Naive thymus-derived CD4-positive, alpha-beta T cell (primary cell): ENCODE data around the gene GHRL. TPM values are rescaled to one million over a fixed set of nuclear protein-coding genes. Genes with fewer than 3 reads are reported as not detected.

Experiments
- ATAC-seq: fragments of 150-1000 bp; cut with Tn5 transposase; 2 replicates; pipeline ENCODE4 v1.10.0; 2021; ENCODE audit warnings: mild to moderate bottlenecking, moderate library complexity
- CTCF ChIA-PET: fragments of 350-600 bp; sonication (Branson Sonifier 250); formaldehyde crosslinking; loops from one replicate; lab custom pipeline; 2021; ENCODE audit warnings: antibody characterized with exemption; lab: Charles Lee
- POLR2A ChIA-PET: fragments of 350-600 bp; sonication (Branson Sonifier 250); formaldehyde crosslinking; loops from one replicate; lab custom pipeline; 2021; ENCODE audit warnings: antibody characterized with exemption, inconsistent platforms; lab: Charles Lee
- DNase-seq, 9 donors: peaks; one replicate each; pipeline versions ENCODE4 v3.0.0 to v3.0.0-alpha.2; 2020 to 2022; ENCODE audit warnings: mixed read lengths in 1 of 9
- H3K27ac ChIP-seq: one replicate; pipeline ENCODE4 v1.7.0; 2013; ENCODE audit warnings: mild to moderate bottlenecking, low read depth, low read length, moderate library complexity
- H3K27me3 ChIP-seq, 2 donors: one replicate each; pipeline ENCODE4 v1.7.0; 2013; ENCODE audit warnings: low read length in 2 of 2, mild to moderate bottlenecking in 2 of 2, moderate library complexity in 2 of 2; ENCODE audit not compliant: control insufficient read depth in 2 of 2, insufficient read depth in 2 of 2
- H3K36me3 ChIP-seq, 3 experiments: 1 replicate in 2 of 3; 2 replicates in 1 of 3; pipeline ENCODE4 v1.7.0; 2013; ENCODE audit warnings: low read length in 3 of 3, mild to moderate bottlenecking in 3 of 3, moderate library complexity in 1 of 3; ENCODE audit not compliant: insufficient read depth in 3 of 3, control insufficient read depth in 2 of 3
- H3K4me1 ChIP-seq, 2 donors: one replicate each; pipeline ENCODE4 v1.7.0; 2013; ENCODE audit warnings: low read length in 2 of 2, mild to moderate bottlenecking in 2 of 2, moderate library complexity in 1 of 2; ENCODE audit not compliant: control insufficient read depth in 2 of 2, insufficient read depth in 2 of 2
- H3K4me3 ChIP-seq: 2 replicates; pipeline ENCODE4 v1.7.0; 2013; ENCODE audit warnings: mild to moderate bottlenecking, low read length
- H3K9me3 ChIP-seq, 3 experiments: 1 replicate in 2 of 3; 2 replicates in 1 of 3; pipeline ENCODE4 v1.7.0; 2013; ENCODE audit warnings: low read length in 3 of 3; ENCODE audit not compliant: control insufficient read depth in 2 of 3
- H3K27ac Mint-ChIP-seq, 9 donors: one replicate each; pipeline ENCODE4 v1.8.0; 2020 to 2022; ENCODE audit warnings: mixed read lengths in 9 of 9, mild to moderate bottlenecking in 8 of 9, moderate library complexity in 5 of 9, inconsistent platforms in 2 of 9
- H3K27me3 Mint-ChIP-seq, 5 donors: one replicate each; pipeline ENCODE4 v1.8.0; 2021 to 2022; ENCODE audit warnings: mixed read lengths in 5 of 5, mild to moderate bottlenecking in 1 of 5
- H3K36me3 Mint-ChIP-seq, 5 donors: one replicate each; pipeline ENCODE4 v1.8.0; 2020 to 2022; ENCODE audit warnings: mixed read lengths in 5 of 5, mild to moderate bottlenecking in 3 of 5, inconsistent platforms in 1 of 5
- H3K4me1 Mint-ChIP-seq, 7 donors: one replicate each; pipeline ENCODE4 v1.8.0; 2020 to 2022; ENCODE audit warnings: mixed read lengths in 7 of 7, mild to moderate bottlenecking in 3 of 7, inconsistent platforms in 1 of 7
- H3K4me3 Mint-ChIP-seq, 10 donors: one replicate each; pipeline ENCODE4 v1.8.0; 2020 to 2022; ENCODE audit warnings: mild to moderate bottlenecking in 10 of 10, mixed read lengths in 10 of 10, moderate library complexity in 6 of 10, inconsistent platforms in 2 of 10
- H3K9me3 Mint-ChIP-seq, 11 donors: one replicate each; pipeline ENCODE4 v1.8.0; 2020 to 2022; ENCODE audit warnings: mixed read lengths in 11 of 11, mild to moderate bottlenecking in 4 of 11, inconsistent platforms in 1 of 11, moderate library complexity in 1 of 11
- intact Hi-C, 2 donors: fragments of 100-400 bp; cut with micrococcal nuclease; formaldehyde crosslinking; loops; one replicate each; pipeline ENCODE4 v1.15.1; 2023
- polyA plus RNA-seq, 2 donors: library from polyadenylated mRNA; unstranded; fragments of 300-500 nt; fragmentation: Illumina TruSeq; gene quantifications; one replicate each; pipeline ENCODE4 v1.2.3, GENCODE V29; 2021
- total RNA-seq, 6 experiments: library from RNA in 5 of 6; stranded (reverse) in 5 of 6; gene quantifications; 1 replicate in 5 of 6; 2 replicates in 1 of 6; pipeline ENCODE4 v1.2.3 and lab custom pipeline; 2021 to 2026

Gene GHRL
- total and polyA plus RNA-seq, 7 experiments from 2014 or later, result 0.35 to 3.8 (median 1.1) TPM

DNA sequence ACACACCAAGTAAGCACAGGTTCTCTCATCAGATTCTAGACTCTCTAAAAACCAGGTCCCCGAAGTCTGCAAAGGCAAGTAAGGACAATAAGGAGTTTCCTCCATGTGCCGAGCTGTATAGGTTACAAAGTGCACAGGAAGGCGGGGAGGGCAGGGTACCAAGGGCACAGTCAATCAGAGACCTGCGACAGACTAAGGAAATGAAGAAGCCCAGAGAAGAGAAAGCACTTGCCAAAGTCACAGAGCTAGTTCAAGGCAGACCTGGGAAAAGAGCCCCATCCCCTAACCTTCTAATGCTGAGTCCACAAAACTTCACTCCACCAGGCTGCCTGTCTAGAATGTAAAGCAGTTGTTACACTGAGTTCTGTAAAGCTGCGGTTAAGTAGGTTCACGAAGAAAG lies 26.5 kb upstream of the GHRL start:
- no peak overlapping the region for H3K4me3 ChIP-seq
- ATAC-seq, result no peak

DNA sequence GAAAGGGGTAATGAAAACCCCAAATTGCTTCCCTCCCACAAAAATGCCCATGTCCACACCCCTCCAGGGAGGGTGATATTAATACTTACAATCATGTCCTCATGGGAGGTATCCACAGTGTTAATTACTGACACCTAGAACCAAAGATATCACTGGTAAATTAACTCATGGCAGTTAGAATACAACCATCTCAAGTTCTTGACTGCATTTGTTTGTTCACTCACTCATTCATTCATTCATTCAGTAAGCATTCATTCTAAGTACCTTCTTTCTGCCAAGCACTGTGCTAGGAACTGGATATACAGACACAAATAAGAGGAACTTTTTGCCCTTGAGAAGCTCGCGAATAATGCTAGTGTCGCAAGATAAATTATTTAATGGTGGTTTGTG lies 25.2 kb upstream of the GHRL start:
- Histone ChIP-seq H3K36me3 (peaks cover 8 to 60% (median 30%) of the 10 kb centered on the region in 3 experiments), H3K27ac (no peak overlapping the region), H3K4me1 (peaks cover 12 to 22% of the 10 kb centered on the region in 2 donors), H3K4me3 (no peak overlapping the region), H3K27me3 (no peaks in the 10 kb centered on the region), H3K9me3 (no peaks in the 10 kb centered on the region)
- DNase-seq, result no peak
- ChIA-PET POLR2A (no interaction called here), CTCF (no interaction called here)
- intact Hi-C loops, result no loop called here
- Mint-ChIP-seq H3K27me3 (no peaks in the 10 kb centered on the region), H3K9me3 (no peaks in the 10 kb centered on the region), H3K4me3 (peak overlapping the region in 6 of 10 donors; percentile 33 to 63 (median 50)), H3K4me1 (peaks cover 5 to 44% (median 34%) of the 10 kb centered on the region in 7 donors), H3K36me3 (peaks cover 0 to 21% (median 7%) of the 10 kb centered on the region in 5 donors), H3K27ac (peak overlapping the region in 2 of 9 donors; percentile 67 to 71)
- ATAC-seq, result no peak

More for the DNA sequence above, 26.5 kb upstream of the GHRL start:
- Mint-ChIP-seq H3K4me3 (peak overlapping the region; percentile 65 to 97 (median 78)), H3K36me3 (peaks cover 0 to 15% (median 4%) of the 10 kb centered on the region in 5 donors), H3K27me3 (peaks cover 0 to 1% (median 0%) of the 10 kb centered on the region in 5 donors), H3K4me1 (peaks cover 5 to 44% (median 30%) of the 10 kb centered on the region in 7 donors), H3K27ac (peak overlapping the region in 8 of 9 donors; percentile 62 to 88 (median 74)), H3K9me3 (no peaks in the 10 kb centered on the region)
- ChIA-PET CTCF (no interaction called here), POLR2A (no interaction called here)
- DNase-seq, result no peak
- intact Hi-C loops, result no loop called here
- Histone ChIP-seq H3K27ac (peak overlapping the region; percentile 94), H3K4me1 (peaks cover 12 to 22% of the 10 kb centered on the region in 2 donors), H3K9me3 (no peaks in the 10 kb centered on the region), H3K27me3 (no peaks in the 10 kb centered on the region), H3K36me3 (peaks cover 6 to 47% (median 25%) of the 10 kb centered on the region in 3 experiments)

DNA sequence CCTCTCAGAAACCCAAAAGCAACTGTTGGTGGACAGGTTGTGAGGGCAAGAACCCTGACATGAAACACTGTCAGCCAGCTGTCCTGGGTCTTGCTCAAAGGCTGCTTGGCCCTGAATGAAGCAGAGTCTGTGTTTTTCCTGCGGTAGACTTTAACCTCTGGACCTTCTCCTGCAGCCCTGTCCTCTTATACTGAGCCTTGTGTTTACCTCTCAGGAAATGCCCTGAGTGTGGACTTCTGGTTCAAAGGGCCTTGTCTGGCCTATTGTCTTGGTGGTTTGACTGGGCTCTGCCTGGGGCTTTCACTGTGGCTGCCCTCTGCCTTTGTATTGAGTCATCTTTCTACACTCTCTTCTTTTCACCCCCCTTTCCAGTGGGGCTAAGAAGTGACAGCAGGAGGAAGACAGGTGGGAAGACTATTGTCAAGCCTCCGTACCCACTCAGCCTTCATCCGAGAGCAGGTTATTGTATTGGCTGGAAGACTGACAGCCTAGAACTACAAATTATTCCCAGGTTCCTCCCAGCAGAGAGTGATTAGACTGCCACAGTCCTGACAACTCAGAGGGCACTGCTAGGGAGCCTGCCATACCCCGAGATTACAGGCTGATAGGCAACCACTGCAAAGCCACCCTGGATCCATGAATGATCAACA lies 24.7 kb upstream of the GHRL start:
- peaks cover 5 to 44% (median 34%) of the 10 kb centered on the region in 7 donors for H3K4me1 Mint-ChIP-seq
- CTCF ChIA-PET, result no interaction called here
- peaks cover 0 to 21% (median 7%) of the 10 kb centered on the region in 5 donors for H3K36me3 Mint-ChIP-seq
- peak overlapping the region in 2 of 10 donors; percentile 19 to 43 for H3K4me3 Mint-ChIP-seq
- intact Hi-C loops, result no loop called here
- no peak overlapping the region for H3K4me3 ChIP-seq
- H3K27ac Mint-ChIP-seq, result peak overlapping the region in 2 of 9 donors; percentile 12 to 56
- POLR2A ChIA-PET, result no interaction called here
- no peak for ATAC-seq
- DNase-seq, result no peak
- H3K36me3 ChIP-seq, result peaks cover 8 to 65% (median 35%) of the 10 kb centered on the region in 3 experiments
- H3K9me3 ChIP-seq, result no peaks in the 10 kb centered on the region
- no peaks in the 10 kb centered on the region for H3K27me3 ChIP-seq
- no peaks in the 10 kb centered on the region for H3K9me3 Mint-ChIP-seq
- no peak overlapping the region for H3K27ac ChIP-seq
- no peaks in the 10 kb centered on the region for H3K27me3 Mint-ChIP-seq
- peaks cover 12 to 22% of the 10 kb centered on the region in 2 donors for H3K4me1 ChIP-seq

DNA sequence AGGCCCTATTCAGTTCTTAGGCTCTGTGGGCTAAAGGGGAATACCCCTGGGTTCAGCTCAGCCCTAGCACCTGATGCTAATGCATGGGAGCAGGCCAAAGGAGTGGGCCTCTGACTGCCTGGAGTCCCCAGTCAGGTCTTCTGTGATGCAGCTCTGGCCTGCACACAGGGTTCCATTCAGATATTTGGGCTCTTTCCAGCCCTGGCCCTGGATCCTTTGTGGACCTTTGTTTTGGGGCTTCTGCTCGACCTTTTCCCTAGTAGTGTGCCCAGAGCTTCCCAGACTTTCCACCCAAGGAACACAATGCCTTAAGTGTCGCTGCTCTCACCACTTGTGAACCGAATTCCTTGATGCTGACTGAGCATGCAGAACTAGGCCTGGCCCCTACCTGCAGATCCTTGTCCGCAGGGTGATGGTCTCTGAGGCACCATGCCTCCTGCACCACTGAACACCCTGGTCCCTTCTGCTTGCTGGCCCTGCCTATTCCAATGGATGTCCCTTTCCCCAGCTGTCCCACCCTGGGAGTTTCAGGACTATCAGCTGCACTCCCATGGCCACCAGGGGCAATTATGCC lies 23.1 kb upstream of the GHRL start:
- POLR2A ChIA-PET, result interaction anchor here (0.6 kb wide), 1 partner anchor 275 kb away, joined by 3 read pairs; no protein-coding TSS in a partner anchor
- H3K4me3 ChIP-seq, result no peak overlapping the region
- ATAC-seq, result no peak
- intact Hi-C loops, result no loop called here
- Mint-ChIP-seq H3K27me3 (no peaks in the 10 kb centered on the region), H3K4me3 (no peak overlapping the region), H3K27ac (peak overlapping the region in 1 of 9 donors; percentile 28), H3K9me3 (no peaks in the 10 kb centered on the region), H3K36me3 (peaks cover 2 to 30% (median 7%) of the 10 kb centered on the region in 5 donors), H3K4me1 (peaks cover 10 to 35% (median 27%) of the 10 kb centered on the region in 7 donors)
- H3K27me3 ChIP-seq, result no peaks in the 10 kb centered on the region
- peak overlapping the region; percentile 22 for H3K27ac ChIP-seq
- no peaks in the 10 kb centered on the region for H3K9me3 ChIP-seq
- H3K4me1 ChIP-seq, result peaks cover 12 to 22% of the 10 kb centered on the region in 2 donors
- DNase-seq, result no peak
- CTCF ChIA-PET, result interaction anchor here (0.5 kb wide), 1 partner anchor 8 kb away, joined by 3 read pairs; no protein-coding TSS in a partner anchor
- H3K36me3 ChIP-seq, result peaks cover 18 to 79% (median 40%) of the 10 kb centered on the region in 3 experiments

DNA sequence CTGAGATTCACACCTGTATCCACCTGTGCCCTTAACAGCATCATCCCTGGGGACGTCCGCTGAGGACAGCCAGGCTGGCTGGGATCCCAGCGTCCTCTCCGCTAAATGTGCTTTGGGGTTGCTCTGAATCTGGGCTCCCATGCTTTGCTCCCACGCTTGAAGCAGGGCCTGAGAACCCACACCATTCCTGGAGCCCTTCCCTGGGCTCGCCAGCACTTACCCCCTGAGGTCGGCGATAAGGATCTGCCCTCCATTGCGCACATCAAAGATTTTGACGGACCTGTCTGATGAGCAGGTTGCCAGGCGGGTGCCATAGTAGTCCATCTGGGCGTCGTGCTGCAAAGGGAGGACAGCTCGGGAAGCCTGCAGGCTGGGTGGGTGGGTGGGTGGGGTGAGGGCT lies 22.4 kb upstream of the GHRL start:
- no peaks in the 10 kb centered on the region for H3K9me3 ChIP-seq
- H3K4me3 Mint-ChIP-seq, result no peak overlapping the region
- no peak for ATAC-seq
- H3K36me3 Mint-ChIP-seq, result peaks cover 3 to 36% (median 8%) of the 10 kb centered on the region in 5 donors
- H3K27me3 ChIP-seq, result no peaks in the 10 kb centered on the region
- intact Hi-C loops, result no loop called here
- H3K9me3 Mint-ChIP-seq, result no peaks in the 10 kb centered on the region
- H3K27ac ChIP-seq, result no peak overlapping the region
- no peaks in the 10 kb centered on the region for H3K27me3 Mint-ChIP-seq
- ChIA-PET POLR2A (no interaction called here), CTCF (no interaction called here)
- peak overlapping the region in 1 of 9 donors; percentile 68 for H3K27ac Mint-ChIP-seq
- no peak for DNase-seq
- peaks cover 10 to 31% (median 25%) of the 10 kb centered on the region in 7 donors for H3K4me1 Mint-ChIP-seq
- H3K4me3 ChIP-seq, result no peak overlapping the region
- peaks cover 9 to 19% of the 10 kb centered on the region in 2 donors for H3K4me1 ChIP-seq
- peaks cover 18 to 83% (median 40%) of the 10 kb centered on the region in 3 experiments for H3K36me3 ChIP-seq

DNA sequence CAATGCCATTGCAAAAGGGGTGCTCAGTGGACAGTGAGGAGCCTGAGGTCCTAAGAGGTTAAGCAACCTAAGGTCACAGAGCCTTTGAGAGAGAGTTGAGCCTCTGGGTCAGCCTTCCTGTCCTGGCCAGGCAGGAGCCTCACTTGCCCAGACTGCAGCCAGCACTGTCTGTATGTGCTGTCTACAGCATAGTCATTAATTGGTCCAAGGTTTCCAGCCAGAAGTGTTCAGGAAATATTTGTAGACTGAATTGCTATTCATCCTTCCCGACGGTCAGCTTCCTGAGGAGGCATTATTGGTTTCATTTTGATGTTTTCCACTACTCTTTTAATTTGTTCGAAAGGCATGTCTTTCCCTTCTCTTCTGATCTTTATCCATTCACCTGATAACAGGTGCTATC lies 20.1 kb upstream of the GHRL start:
- ChIA-PET POLR2A (interaction anchor here (1.3 kb wide), 1 partner anchor 8 kb away, joined by 5 read pairs; the partner anchor contains the start of gene SEC13), CTCF (interaction anchor here (0.8 kb wide), 1 partner anchor 21 kb away, joined by 3 read pairs; no protein-coding TSS in a partner anchor)
- intact Hi-C loops, result no loop called here
- ATAC-seq, result no peak
- no peaks in the 10 kb centered on the region for H3K9me3 ChIP-seq
- peaks cover 0 to 23% (median 5%) of the 10 kb centered on the region in 7 donors for H3K4me1 Mint-ChIP-seq
- no peaks in the 10 kb centered on the region for H3K27me3 Mint-ChIP-seq
- H3K27ac Mint-ChIP-seq, result peak overlapping the region in 3 of 9 donors; percentile 17 to 52 (median 18)
- no peak for DNase-seq
- peaks cover 0 to 2% of the 10 kb centered on the region in 2 donors for H3K4me1 ChIP-seq
- peaks cover 7 to 49% (median 15%) of the 10 kb centered on the region in 5 donors for H3K36me3 Mint-ChIP-seq
- H3K4me3 ChIP-seq, result no peak overlapping the region
- H3K27ac ChIP-seq, result no peak overlapping the region
- H3K4me3 Mint-ChIP-seq, result no peak overlapping the region
- H3K27me3 ChIP-seq, result no peaks in the 10 kb centered on the region
- H3K36me3 ChIP-seq, result peaks cover 18 to 90% (median 33%) of the 10 kb centered on the region in 3 experiments
- no peaks in the 10 kb centered on the region for H3K9me3 Mint-ChIP-seq
